CD4-positive, alpha-beta T cell treated with Interleukin-4 for 4 hours (primary cell): ENCODE data around the gene LNX1.

Source experiments
- DNase-seq: peaks from one replicate; pipeline ENCODE4 v3.0.0-alpha.2; 2020

The LNX1 gene

DNA sequence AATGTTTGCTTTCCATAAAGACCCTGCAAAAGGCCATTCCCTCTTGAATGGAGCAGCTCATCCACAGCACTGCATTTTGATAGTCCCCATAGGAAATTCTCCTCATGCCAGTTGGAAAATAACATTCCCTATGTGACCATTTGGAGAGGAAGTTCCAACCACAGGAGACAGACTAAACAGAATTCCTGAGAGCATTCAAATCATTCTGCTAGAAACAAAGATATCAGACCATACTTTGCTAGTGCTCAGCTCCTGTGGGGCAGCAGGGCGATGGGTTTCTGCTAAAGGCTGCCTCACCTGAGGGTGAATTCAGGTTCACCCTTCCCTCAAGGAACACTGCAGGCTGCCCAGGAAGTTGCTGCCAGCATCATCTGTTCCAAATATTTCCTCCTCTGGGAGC is 58.8 kb downstream of the LNX1 start:
- no peak for DNase-seq

DNA sequence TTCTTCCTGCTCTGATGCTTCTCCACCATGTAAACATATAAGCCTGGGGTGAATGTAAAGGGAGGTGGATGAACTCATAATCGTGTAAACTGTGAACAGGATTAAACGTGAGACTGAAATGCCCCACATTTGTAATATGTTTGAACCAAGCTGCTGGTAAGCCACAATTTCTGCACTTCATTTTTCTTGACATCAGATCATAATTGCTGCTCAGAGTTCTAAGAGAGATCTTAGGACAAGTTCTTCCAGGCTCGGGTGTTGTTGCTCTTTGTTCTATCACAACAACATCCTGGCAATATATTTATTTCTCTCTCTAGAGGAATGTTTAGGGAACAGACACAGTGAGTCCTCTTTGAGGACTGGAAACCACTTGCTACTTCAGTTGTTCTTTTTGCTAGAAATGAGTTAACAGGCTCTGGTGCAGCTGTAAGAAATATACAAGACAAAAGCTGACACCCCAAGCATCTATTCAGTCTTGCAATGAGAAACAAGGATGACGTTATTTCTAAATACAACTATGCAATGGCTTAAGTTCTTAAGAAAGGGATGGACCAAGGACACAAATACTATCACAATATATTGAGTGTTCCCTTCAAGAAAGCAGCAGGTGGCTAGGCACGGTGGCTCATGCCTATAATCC is 59.6 kb downstream of the LNX1 start:
- DNase-seq = no peak

DNA sequence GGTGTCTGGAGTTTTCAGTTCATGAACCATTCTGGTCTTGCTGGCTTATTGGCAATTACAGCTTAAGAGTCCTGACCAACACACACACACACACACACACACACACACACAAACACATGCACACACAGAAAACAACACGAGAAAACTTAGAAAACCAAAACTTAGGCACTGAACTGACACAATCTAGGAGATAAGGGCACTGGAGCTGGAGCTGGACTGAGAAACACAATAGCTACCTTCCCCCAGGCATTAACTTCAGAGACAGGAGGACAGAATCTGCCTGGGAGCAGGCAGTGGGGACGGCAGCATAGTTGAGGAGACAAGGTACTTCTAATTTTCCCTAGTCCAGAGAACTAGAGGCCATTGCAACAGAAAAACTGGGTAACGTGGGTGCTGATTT is 62.3 kb downstream of the LNX1 start:
- no peak for DNase-seq

DNA sequence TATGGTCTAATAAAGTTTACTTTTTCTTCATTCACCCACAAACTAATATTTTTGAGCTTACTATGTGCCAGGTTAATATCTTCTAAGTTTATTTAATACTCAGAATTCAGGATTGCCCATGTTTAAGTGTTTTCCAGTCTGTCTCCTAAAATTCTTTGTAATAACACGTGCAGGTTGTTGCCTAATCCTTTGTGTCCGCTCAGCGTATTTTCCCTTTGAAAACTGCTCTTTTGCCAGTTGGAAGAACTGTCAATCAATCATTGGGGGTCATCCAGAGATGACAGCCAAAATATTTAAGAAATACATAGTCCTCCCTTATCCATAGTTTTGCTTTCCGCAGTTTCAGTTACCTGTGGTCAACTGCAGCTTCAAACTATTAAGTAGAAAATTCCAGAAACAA is 63.4 kb downstream of the LNX1 start:
- no peak for DNase-seq

DNA sequence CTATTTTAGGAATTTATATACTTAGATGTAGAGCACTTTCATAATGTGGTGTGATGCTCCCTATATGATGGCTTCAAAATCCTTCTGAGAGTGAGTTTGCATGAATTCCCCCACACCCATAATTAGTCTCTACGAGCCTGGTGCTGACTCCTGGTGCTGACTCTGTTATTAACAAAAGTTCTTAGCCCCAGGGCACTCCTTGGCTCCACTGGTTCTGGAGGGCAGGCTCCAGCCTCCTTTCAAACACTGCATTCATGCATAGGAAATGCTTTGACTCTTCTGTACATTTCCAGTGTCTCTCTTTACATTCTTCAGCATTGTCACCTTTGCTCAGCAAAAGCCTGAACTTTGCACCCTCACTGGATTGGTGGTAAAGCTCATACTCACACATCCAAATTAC is 64.0 kb downstream of the LNX1 start:
- DNase-seq = no peak

DNA sequence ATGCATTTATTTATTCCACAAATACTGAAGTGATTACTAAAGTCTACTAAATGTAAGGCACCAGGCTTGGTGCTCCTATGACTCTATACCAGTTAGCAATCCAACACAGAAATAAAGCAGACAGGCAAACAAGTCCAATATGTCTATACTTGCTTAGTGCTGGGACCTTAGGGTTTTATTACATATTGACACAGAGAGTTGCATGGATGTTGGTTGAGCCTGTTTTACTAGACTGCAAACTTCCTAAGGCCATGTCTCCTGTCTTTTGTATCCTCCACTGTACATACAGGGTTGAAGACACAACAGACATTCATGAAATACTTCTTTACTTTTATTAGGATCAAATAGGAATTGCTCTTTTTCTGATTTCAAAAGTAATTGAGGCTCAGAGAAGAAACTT is 69.0 kb downstream of the LNX1 start:
- no peak for DNase-seq

DNA sequence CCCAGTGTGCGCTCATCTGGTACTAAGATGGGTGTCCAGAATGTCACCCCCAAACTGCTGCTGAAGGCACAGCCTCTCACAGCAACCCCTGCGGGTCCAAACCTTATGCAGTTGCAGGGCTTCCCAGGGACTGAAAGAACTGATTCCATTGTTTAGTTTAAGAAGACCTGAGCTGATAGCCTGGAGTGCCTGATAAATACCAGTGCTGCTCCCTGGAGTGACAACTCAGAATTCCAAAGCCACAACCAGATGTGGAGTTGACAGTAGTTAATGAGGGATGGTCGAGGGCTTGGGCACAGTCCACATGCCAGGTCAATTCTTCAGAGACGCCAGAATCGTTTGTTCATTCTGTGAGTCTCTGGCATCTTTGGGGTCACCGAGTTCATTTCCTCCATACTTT is 71.2 kb downstream of the LNX1 start:
- DNase-seq = no peak

DNA sequence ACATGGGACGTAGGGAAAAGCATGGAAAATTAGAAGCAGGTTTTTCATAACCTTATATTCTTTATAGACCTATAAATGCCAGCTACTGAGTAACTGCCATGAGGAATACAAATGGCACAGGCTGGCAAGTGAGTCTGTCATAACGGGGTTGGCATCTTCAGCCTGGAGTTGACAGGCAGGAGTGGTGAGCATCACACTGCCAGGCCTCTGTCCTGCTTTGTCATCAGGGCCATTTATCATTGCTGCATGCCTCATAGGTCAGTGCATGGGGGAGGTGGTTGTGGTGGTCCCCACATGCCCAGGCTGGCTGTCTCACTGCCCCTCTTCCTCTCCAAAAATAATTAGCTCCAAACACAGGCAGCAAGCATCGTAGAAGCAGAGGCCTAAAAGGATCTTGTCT is 72.5 kb downstream of the LNX1 start:
- DNase-seq = no peak

DNA sequence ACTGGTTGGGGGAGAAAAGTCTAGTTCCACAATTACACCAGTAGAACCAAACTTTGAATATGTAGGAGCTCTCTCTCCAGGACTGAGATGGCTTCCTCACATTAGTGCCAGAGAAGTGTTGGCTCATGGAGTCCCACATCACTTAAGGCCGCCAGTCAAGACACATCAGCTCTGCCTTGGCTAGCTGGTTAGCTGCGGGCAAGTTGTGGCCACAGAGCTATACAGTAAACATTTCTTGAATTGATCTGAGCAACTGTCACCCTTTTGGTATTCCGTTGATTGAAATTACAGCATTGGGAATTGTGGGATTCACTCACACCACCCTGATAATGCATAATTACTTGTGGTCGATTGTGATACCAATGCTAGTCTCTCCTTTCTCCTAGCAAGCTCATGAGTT is 76.2 kb downstream of the LNX1 start:
- no peak for DNase-seq

DNA sequence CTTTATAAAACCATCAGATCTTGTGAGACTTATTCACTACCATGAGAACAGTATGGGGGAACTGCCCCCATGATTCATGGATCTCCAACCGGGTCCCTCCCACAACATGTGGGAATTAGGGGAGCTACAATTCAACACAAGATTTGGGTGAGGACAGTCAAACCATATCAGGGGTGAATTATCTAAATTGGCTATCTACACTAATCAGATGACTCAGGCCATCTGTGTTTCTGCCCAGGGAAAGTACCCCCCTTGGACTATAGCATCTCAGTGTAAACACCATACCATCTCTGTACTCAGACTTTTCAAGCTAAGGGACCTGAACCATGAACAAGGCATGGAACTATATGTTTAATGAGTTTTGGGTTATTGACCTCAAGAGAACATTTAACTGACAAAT is 76.8 kb downstream of the LNX1 start:
- no peak for DNase-seq

DNA sequence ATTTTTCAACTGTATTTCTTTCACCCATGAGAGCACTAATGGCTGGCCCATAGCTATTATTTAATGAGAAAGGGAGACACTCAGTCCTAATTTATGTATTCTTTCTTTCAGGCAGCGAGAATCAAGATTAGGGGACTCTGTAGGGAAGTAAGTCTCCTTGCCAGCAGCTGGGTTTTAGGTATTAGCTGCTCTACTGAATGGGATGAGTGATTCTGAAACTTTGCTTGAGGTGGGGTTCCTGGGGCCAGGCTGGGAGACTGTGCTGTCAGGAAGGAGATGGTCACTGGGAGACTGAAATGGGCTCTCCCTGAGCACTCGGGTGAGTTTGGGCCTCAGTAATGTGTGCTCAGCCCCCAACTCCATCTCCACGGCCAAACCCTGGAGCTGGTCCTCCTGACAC is 78.7 kb downstream of the LNX1 start:
- no peak for DNase-seq

DNA sequence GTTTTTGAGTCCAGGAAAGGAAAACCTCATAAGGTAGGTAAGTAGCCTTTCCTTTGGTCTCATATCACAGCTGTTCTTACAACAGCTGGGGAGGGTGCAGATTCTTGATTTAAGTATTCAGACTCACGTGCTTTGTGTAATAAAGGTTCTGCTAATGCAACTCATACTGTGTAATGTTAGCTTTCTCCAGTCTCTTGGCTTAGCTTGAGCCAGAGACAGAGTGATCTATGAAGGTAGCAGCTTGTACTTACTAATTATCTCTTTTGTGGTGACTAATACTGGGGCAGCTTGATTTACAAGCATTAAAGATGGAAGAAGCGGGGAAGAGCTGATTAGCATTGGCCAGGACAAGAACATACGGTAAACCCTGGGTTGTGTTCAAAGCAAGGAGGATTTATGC is 80.3 kb downstream of the LNX1 start:
- no peak for DNase-seq

DNA sequence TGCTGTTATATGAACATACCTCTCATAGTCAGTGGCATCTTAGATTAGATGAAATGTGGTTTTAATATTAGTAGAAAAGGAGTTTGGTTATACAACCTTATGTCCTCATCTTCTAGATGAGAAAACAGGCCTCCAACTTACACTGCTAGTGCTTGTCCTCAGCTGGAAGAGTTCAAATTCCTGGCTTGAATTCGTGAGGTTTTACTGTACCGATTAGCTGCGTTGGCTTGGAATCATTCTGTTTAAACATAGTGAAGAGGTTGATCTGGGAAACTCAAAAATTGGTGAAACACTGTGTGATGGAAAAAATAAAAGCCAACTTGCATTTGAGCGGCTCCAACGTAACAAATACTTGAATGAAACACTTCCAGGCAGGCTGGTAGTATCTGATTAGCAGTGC is 81.0 kb downstream of the LNX1 start:
- DNase-seq = no peak

DNA sequence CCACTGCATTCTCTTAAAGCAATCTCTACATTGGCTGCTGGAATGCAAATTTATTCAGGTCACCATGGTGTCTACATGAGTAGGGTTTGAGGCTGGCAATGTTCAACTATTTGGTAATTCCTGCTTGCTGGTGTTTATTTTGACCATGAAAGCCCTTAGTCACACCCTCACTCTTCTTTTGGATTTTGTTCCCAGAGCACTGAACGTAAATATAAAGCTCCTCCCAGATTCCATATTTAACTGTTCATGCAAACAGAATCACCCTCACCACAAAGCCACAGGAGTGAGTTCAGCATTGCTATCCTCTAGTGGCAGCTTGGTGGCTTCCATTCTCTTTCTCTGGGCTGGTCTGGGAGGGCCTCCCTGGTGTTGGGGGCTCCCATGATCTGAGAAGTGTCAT is 82.8 kb downstream of the LNX1 start:
- DNase-seq = no peak

DNA sequence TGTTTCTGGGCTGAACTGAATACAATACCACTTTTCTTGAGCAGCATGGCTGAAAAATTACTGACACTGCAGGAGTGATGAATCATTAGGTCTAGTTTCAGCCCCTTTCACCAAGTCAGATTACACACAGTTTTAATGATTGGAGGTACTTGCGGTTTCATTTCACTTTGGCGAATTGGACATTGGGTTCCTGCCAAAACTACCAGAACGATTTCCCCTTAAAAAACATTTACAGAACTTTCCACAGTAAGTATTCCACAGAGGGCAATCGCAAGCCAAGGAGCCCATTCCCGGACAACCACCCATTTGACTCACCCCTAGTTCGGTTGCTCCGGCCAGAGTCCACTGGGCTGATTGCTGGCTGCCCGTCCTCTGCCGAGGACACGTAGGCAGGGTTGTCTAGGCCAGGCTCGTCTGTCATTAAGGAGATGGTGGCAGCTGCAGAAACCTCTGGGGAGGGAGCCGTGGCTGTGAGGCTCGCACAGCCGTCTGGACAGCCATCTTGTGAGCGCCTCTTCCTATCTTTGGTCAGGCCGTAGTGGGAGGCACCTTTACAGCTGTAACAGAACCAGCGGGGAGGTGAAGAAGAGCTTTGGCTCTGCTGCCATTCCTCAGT is 83.5 kb downstream of the LNX1 start:
- DNase-seq = no peak

DNA sequence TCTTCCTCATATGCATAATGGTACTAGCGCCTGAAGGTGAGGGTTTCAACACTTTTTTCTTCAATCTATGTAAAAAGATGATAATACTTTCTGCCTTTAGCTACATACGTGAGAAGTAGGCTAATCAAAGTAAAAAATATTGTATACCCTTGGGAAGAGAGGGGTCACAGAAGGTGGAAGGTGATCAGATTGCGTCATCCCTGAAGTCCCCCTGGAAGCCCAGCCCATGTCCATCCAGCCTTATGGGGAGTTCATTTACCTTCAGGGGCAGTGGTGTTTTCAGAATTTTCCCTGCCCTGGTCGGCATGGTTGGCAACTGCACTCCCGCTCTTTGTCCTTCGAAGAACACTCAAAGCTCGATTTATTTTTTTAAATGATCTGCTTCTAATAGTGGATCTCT is 84.2 kb downstream of the LNX1 start:
- no peak for DNase-seq

DNA sequence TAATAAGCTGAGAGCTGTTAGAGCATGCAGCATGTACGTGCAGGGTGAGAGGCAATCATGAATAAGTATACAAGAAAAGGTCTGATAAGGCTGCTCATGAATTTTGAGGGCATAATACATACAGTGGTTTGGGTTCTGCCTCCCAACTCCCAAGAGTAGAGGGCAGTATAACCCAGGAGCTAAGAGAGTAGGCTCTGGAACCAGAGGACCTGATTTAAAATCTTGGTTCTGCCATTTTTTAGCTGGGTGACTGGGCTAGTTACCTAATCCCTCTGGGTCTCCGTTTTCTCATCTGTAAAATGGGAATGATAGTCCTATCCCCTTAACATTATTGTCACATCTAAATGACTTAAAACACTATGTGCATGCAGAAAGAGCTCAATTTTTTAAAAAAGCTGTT is 85.3 kb downstream of the LNX1 start:
- DNase-seq = no peak

DNA sequence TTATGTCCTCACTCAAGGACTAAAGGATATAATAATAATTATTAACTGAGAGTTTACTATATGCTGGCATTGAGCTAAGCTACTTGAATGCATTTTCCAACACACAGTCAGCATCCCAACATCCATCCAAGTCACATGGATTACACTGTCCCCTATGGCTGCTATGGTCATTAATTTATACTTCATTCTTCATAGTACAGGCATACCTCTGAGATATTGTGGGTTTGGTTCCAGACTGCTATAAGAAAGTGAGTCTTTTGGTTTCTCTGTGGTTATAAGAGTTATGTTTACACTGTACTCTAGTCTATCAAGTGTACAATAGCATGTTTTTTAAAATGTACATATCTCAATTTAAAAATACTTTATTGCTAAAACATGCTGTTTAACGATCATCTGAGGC is 89.2 kb downstream of the LNX1 start:
- no peak for DNase-seq

DNA sequence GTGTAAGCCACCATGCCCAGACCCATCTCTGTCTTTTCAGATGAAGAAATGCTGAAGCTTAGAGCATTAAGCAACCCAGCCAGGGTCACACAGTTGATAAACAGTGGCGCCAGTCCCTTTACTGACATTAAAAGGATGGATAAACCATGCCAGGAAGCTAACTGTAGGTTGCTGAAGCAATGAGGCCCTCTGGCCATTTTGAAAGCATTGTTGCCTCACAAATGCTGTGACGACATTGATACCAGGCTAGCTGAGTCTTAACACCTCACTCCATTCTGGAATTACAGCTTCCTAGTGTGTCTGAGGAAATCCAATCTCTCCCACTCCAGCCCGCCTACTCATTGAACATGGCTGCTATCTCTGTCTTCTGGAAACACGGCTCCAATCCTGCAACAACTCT is 89.7 kb downstream of the LNX1 start:
- no peak for DNase-seq

DNA sequence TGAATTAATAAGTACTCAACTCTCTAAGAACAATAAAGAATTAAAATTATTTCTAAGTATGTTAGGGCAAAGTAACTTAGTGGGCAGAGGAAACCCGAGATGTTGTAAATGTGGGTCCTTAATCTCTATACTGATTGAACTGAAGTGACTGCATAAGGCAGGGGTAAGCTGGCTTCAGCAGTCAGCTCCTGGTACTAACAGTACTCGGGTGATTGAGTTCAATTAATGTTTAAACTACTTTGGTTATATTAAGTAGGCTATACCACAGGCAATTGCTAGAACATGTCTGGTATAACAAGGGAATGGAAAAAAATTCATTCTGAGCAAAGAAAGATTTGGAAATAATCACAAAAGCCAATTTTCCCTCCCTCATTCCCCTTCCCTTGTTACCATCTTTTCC is 90.7 kb downstream of the LNX1 start:
- DNase-seq = no peak

DNA sequence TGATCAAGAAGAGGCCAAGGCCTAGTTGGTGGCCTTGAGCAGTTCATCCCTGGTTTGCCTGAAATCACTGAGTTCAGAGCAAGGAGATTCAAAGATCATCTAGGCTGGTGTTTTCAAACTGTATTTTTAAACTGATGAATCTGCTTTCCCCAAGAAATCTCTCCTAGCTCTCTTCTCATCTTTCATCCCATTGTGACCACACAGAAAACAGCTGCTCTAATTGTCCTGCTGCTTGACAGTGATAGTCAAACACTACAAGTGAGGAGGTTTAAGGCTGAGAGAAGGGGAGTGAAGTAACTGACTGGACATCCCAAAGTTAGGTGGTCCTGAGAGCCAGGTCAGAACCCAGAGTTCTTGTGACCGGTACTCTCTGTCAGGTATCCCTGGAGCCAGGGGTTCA is 91.5 kb downstream of the LNX1 start:
- no peak for DNase-seq

DNA sequence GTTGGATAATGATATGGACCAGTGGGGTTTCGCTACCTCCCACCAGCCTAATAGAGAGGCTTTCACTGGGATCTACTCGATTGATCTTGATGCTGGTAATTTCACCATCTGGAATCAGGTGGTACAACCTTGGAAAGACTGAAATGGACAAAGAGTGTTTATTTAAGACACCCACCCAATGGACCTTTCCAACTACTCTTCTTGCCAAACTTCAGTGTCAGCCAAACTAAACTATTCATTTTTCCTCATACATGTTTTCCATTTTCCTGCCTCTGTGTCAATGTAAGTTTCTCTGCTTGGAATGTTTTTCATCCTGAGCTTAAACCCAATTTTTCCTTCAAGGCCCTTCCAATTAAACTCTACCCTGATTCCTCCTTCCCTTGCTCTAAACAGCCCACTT is 92.6 kb downstream of the LNX1 start:
- DNase-seq = no peak

DNA sequence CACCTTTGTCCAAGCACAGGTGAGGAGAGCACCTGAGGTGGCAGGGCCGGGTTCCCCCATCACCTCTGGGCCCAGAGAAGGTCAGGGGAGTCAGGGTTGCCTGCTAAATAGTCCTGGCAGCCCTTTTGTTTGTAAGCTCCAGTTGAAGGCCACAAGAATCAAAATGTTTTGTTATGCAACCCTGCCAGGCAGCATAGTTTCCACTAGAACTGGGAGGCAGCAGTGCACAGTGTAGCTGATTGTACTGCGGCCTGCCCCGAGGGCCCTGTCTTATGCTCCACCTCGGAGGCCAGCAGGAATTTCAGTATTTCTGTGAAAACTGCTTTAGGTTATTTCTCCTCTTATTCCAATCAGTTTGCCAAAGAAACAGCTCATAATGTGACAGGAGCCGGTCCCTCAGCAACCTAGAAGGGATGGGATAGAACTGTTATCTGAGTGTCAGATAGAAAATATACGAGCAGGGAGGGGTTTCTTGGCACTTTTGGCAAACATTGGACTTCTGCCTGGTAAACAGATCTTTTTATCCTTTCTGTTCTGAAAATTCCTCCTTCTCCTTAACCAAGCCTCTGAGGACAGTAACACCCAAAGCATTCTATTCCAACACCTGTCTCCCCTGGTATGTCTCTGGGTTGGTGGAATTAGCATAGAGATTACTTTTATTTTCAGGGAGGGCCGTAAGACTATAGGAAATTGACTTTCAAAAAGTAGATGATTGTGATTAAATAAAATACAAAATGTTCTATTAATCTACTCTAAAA is 93.6 kb downstream of the LNX1 start:
- DNase-seq = no peak

DNA sequence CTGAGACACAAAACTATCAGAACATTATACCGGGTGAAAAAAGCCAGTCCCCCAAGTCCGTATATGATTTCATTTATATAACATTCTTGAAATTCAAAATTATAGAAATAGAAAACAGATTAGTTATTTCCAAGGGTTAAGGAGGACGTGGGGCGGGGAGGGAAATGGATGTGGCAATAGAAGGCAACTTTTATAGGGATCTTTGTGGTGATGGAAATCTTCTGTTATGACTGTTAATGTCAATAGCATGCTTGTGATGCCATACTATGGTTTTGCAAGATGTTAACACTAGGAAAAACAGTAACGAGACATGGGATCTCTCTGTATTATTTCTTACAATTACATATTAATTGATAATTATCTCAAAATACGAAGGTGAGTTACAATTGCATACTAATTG is 96.4 kb downstream of the LNX1 start:
- DNase-seq = no peak
